GM19240 (cell line): ENCODE results near the gene EGLN1.
A peak's percentile ranks its signal among the peaks of the same experiment; 100 is the strongest.
"Not testable (repeated sequence)": the region's sequence is repeated elsewhere in the genome, so short reads cannot be mapped to it uniquely, and the experiment has no call there.

Experiments
- DNase-seq: peaks from one replicate; pipeline ENCODE4 v3.0.0; 2011; ENCODE audit warnings: low spot score; ENCODE audit not compliant: insufficient read length

EGLN1 gene

DNA sequence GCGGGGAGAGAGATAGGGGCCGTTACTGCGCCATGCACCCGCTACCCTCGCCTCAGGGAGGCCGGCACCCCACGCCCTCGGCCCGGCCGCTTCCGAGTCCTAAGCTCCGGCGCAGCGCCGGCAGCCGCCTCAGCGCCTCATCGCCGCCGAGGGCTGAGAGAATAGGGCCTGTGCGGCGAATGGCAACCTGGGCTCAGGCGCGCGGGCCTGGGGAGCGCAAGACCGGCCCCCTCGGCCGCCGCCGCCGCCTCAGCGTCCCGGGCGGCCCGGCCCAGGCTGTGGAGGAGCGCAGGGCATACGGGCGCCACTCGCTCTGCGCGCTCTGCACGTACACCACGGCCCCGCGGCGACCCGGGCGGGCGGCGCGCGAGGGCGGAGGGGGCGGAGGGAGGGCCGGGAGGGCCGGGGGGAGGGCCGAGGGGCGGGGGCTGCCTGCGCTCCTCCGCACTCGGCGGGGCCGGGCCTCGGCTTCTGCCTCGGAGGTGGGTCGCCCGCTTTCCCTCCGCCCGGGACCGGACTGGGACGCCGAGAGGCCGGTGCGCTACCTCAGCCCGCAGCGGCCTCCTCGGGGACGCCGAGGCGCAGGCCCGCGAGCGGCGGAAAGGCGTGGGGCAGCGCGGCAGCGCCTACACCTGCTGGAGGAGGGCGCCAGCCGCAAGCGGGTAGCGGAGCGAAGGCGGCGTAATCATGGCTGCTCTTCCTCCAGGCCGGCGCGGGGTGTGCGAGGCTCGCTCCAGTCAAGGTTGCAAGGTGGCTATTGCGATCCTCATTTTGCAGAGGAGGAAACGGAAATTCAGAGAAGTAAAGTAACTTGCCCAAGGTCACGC lies at the start of gene EGLN1:
EGLN1 (minus strand) TSS at position 317 of the 827 bp plus-strand sequence. CDS start 399 bp downstream, outside the sequence.
- DNase-seq, result peak; percentile 54

DNA sequence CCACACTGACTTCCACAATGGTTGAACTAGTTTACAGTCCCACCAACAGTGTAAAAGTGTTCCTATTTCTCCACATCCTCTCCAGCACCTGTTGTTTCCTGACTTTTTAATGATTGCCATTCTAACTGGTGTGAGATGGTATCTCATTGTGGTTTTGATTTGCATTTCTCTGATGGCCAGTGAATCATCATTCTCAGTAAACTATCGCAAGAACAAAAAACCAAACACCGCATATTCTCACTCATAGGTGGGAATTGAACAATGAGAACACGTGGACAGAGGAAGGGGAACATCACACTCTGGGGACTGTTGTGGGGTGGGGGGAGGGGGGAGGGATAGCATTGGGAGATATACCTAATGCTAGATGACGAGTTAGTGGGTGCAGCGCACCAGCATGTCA lies 49.4 kb upstream of the EGLN1 start:
- DNase-seq, result not testable (repeated sequence)

DNA sequence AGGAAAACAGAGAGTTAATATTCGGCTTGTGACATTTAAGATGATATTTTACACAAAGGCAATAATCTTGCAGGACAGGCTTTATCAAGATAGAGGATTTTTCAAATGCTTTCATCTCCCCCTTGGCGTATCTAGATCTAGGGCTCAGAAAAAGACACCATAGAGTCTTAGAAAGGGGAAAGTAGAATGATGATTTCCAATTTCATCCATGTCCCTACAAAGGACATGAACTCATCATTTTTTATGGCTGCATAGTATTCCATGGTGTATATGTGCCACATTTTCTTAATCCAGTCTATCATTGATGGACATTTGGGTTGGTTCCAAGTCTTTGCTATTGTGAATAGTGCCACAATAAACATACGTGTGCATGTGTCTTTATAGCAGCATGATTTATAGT lies 48.9 kb upstream of the EGLN1 start:
- DNase-seq, result not testable (repeated sequence)

DNA sequence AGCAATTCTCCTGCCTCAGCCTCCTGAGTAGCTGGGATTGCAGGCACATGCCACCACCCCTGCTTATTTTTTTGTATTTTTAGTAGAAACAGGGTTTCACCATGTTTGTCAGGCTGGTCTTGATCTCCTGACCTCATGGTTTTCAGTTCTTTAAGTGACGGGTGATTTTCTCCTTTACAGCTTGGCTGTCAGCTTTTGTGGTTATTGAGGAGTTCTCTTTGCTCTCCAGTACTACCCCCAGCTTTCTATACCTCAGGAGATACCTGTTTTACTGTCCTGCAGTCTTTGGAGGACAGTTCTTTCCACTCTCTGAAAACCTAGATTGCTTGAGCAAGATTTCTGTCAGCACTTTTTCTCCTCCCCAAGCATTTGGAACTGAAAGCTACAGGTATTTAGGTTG lies 45.9 kb upstream of the EGLN1 start:
- DNase-seq, result no peak

DNA sequence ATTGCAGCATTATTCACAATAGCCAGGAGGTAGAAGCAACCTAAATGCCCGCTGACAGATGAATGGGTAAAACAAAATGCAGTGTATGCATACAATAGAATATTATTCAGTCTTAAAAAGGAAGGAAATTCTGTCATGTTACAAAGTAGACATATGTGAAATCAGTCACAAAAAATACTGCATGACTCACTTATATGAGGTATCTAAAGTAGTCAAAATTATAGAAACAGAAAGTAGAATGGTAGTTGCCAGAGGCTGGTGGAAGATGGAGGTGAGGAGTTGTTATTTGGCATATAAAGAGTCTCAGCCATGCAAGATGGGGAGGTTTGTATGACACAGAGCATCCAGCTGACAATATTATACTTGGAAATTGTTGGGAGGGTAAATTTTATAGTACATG lies 43.0 kb upstream of the EGLN1 start:
- no peak for DNase-seq

DNA sequence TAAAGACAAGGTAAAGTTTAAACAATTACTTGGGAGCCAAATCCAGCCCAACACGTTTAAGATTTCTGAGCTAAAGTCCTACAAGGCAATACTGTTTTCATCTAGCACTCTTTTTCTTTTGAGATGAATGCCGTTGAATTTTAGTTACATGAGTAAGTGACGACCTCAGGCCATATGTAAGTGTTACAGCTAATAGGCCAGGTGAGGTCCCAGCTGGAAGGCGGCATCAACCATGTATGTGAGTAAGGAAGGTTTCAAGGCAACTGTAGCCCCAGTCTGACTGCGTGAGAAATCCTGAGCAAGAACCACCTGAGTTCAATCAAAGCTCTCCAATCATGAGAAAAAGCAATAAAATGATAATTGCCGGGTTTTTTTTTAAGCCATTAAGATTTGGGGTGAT lies 41.5 kb upstream of the EGLN1 start:
- no peak for DNase-seq

DNA sequence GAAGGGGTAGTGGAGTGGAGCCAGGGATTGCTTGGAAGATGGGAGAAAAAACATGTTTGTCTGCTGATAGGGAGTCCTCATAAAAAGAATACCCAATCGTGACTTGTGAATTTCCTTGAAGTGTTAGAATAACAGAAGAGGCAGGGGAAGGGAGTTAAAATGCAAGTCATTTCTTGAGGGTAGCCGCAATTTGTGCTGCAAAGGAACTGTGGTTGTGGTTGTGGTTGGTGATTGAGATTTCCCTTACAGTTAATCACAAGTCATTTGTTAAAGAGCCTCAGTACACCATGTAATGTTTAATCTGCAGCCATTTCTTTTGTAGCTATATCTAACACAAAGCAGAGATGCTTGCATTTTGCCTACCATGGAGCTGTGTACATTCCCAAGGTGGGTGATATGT lies 38.5 kb upstream of the EGLN1 start:
- no peak for DNase-seq

DNA sequence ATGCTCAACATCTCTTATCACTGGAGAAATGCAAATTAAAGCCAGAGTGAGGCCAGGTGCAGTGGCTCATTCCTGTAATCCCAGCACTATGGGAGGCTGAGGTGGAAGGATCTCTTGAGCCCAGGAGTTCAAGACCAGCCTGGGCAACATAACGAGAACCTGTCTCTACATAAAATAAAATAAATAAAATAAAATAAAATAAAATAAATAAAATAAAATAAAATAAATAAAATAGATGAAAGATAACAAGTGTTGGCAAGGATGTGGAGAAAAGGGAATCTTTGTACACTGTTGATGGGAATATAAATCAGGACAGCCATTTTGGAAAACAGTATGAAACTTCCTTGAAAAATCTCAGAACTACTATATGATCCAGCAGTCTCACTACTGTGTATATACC lies 37.4 kb upstream of the EGLN1 start:
- not testable (repeated sequence) for DNase-seq

DNA sequence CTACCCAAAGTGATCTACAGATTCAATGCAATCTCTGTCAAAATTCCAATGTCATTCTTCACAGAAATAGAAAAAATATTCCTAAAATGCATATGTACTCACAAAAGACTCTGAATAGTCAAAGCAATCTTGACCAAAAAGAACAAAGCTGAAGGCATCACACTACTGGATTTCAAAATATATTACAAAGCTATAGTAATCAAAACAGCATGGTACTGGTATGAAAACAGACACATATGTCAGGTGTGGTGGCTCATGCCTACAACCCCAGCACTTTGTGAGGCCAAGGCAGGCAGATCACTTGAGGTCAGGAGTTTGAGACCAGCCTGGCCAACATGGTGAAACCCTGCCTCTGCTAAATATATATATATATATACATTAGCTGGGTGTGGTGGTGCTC lies 35.9 kb upstream of the EGLN1 start:
- DNase-seq, result not testable (repeated sequence)

DNA sequence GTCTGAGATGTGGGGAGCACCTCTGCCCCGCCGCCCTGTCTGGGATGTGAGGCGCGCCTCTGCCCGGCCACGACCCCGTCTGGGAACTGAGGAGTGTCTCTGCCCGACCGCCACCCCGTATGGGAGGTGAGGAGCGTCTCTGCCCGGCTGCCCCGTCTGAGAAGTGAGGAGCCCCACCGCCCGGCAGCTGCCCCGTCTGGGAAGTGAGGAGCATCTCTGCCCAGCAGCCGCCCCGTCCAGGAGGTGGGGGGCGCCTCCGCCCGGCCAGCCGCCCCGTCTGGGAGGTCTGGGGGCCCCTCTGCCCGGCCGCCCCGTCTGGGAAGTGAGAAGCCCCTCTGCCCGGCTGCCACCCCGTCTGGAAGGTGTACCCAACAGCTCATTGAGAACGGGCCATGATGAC lies 32.0 kb upstream of the EGLN1 start:
- DNase-seq, result not testable (repeated sequence)

DNA sequence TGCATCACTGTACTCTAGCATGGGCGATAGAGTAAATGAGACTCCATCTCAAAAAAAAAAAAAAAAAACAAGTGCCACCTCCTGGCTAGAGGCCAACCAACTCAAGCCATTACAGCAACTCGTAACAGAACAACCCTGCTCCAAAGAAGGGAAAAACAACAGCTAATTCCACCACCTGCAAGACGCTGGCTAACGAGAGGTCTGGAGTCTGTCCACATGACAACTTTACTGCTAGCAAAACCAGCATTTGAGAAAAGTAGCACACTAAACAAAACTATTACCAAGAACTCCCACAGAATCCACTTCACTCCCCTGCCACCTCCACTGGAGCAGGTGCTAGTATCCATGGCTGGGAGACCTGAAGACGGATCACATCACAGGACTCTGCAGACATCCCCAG lies 24.1 kb upstream of the EGLN1 start:
- DNase-seq, result no peak

DNA sequence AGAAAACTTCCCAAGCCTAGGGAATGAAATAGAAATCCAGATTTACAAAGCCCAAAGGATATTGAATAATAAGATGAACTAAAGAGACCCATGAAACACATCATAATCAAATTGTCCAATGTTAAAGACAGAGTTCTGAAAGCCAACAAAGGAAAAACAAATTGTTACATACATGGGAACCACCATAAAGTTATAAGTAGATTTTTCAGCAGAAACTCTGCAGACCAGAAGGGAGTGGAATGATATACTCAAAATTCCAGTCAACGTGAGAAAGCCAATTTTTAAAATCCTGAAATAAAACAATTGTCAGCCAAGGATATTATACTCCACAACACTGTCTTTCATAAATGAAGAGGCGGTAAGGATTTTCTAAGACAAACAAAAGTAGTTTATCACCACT lies 22.0 kb upstream of the EGLN1 start:
- DNase-seq, result no peak

DNA sequence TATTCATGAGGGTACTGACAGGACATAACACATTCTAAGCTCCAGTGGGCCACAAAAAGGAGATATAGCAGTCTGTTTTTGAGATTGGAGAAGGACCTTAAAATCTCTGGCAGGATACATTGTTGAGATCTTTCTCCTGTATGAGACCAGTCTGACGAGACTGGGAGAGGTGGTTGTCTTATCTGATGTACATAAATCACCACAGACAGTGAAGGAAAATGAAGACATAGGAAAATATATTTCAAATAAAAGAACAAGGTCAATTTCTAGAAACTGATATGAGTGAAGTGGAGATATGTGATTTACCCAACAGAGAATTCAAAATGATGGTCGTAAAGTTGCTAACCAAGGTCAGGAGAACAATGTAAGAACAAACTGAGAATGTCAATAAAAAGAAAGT lies 21.3 kb upstream of the EGLN1 start:
- no peak for DNase-seq

DNA sequence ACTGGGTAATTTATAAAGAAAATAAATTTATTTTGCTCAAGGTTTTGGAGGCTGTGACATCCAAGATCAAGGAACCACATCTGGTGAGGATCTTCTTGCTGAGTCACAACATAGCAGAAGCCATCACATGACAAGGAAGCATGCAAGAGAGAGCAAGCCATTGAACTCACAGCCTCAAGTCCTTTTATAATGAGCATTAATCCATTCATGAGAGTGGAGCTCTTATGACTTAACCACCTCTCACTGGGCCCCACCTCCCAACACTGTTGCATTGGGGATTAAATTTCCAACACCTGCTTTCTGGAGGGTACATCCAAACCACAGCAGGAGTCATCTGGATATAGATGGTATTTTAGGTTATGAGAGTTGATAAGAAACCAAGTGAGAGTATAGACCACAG lies 20.6 kb upstream of the EGLN1 start:
- DNase-seq, result no peak

DNA sequence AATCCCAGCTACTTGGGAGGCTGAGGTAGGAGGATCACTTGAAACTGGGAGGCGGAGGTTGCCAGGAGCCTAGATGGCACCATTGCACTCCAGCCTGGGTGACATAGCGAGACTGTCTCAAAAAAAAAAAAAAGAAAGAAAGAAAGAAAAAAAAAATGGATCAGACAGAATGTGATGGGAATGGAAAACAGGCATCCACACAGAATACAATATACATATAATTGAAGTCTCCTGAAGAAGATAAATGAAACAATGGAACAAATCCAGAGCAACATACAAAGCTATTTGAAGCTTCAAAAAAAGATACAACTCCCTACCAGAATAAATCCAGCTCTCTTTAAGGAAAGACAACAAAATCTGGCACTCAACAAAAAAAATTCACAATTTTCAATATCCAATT lies 10.9 kb upstream of the EGLN1 start:
- DNase-seq, result no peak

DNA sequence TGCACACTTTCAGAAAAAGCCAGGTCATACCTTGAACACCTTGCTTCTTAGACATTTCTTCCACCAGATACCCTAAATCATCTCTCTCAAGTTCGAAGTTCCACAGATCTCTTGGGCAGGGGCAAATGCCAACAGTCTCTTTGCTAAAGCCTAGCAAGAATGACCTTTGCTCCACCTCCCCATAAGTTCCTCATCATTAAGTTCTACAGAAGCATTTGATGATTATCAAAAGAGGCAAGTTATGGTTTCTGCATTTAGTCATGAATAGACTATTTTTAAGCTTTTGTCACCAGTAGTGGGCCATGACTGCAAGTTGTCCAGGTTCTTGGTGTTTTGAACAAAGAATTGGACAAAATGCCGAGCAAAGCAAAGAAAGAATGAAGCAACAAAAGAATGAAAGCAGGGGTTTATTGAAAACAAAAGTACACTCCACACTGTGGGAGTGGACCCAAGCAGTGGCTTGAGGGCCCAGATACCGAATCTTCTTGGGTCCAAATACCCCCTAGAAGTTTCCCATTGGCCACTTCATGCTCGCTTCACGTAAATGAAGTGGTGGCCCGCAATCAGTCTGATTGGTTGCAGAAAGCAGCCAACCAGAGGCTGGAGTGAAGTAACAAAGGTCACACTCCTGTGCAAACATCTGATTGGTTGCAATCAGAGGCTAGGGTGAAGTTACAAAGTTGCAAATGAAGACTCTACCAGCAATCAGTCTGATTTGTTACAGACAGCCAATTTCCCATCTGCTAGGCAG lies 9.8 kb upstream of the EGLN1 start:
- DNase-seq, result no peak

DNA sequence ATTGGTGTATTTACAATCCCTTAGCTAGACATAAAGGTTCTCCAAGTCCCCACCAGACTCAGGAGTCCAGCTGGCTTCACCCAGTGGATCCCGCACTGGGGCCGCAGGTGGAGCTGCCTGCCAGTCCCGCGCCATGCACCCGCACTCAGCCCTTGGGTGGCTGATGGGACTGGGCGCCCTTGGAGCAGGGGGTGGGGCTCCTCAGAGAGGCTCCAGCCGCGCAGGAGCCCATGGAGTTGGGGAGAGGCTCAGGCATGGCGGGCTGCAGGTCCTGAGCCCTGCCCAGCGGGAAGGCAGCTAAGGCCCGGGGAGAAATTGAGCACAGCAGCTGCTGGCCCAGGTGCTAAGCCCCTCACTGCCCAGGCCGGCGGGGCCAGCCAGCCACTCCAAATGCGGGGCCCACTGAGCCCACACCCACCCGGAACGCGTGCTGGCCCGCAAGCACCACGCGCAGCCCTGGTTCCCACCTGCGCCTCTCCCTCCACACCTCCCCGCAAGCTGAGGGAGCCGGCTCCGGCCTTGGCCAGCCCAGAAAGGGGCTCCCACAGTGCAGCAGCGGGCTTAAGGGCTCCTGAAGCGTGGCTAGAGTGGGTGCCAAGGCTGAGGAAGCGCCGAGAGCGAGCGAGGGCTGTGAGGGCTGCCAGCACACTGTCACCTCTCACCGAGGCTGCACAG lies 8.7 kb upstream of the EGLN1 start:
- DNase-seq, result not testable (repeated sequence)

DNA sequence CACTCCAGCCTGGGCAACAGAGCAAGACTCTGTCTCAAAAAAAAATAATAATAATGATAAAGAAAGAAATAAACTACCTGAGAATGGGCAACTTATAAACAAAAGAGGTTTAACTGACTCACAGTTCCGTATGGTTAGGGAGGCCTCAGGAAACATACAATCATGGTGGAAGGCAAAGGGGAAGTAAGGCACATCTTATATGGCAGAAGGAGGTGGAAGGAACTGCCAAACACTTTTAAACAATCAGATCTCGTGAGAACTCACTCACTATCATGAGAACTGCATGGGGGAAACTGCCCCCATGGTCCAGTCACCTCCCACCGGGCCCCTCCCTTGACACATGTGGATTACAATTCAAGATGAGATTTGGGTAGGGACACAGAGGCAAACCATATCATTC lies 6.3 kb upstream of the EGLN1 start:
- no peak for DNase-seq

DNA sequence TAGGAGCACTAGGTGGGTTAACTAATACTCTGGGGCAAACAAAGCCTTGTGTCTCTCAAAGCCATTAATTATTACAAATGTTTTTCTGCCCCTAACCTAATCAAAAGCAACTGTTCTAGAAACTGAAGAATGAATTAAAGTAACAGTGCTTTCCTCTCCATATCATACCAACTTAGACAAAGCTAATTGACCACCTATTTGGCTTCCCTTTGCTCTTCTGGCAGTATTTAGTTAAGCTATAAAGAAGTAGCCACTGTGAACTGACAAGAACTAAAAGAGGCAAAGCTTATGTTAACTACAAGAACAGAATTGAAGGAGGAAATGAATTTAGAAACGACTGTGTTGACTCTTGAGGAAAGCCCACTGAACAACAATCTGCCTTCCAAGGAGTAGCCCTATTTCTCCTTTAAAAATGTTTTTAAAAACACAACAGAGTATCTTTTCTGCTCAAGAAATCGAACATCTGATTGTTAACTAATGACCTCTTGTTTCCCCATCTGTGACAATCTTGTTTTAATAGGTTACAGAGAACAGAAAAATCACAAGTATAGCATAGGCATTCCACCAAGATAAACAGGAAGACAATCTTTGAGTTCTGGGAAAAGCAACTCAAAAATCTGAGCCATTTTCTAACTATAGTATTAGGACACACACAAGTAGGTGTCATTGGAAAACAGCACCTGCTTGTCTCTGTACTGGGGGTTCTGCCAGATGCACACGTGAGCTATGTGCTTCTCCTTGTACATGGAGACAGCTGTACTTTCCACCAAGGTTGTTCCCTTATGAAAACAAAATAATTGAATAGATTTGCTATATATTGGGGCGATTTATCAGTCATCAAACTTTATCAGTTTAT lies 3.1 kb upstream of the EGLN1 start:
- DNase-seq, result no peak

DNA sequence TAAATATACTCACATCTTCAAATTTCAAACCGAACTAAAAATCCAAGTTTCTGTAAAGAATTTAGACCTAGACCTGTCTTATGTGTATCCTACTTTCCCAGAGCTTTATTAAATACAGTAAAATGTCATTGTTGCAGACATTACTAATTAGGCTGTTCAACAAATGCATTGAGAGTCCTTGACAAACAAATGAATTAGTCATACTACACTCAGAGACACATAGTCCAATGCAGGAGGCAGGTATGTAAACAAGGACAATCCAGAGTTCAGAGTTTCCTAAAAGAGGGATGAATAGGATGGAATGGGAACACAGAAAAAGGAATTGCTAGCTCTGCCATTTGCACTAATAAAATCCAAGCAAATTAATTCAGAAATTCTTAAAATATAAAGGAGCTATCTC lies 1.6 kb upstream of the EGLN1 start:
- no peak for DNase-seq

DNA sequence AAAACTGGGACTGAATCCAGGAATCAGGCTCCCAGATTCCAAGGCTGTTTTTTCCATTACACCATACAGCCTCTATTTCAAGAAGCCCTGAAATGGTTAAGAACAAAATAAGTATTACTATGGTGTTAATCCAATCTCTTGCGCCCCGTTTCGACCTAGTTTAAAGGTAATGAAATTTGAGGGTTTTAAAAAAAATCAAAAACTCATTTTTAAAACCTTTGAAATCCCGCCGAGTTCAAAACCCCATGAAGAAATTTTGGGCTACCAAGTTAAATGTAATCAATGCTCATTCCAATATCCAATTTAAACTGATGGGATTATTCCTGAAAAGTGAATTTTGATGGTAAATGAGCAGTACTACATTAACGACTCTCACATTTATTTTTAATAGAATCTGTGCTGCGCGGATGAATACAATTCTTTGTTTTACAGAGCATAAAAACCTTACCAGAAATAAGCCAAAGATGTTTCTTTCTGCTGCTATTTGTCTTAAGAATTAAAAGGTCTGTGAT lies 767 bp upstream of the EGLN1 start:
- DNase-seq, result no peak
